HK-2 (cell line): ENCODE results near the gene FAM47E.
"Not testable (repeated sequence)": the region's sequence is repeated elsewhere in the genome, so short reads cannot be mapped to it uniquely, and the experiment has no call there.

Experiments
- DNase-seq: peaks from one replicate; pipeline ENCODE4 v3.0.0-alpha.2; 2018; ENCODE audit not compliant: unreplicated experiment

FAM47E gene

GRCh38 chr4:76224171-76224570 lies 27.4 kb upstream of the FAM47E start:
- DNase-seq, result no peak

GRCh38 chr4:76226418-76226817 lies 25.1 kb upstream of the FAM47E start:
- DNase-seq, result no peak

- DNase-seq, result no peak
These were observed 18.8 kb upstream of the FAM47E start for GRCh38 chr4:76232681-76233080.

GRCh38 chr4:76233083-76233482 lies 18.4 kb upstream of the FAM47E start:
- DNase-seq, result no peak

GRCh38 chr4:76233529-76233928 lies 18.0 kb upstream of the FAM47E start:
- DNase-seq, result no peak

GRCh38 chr4:76233967-76234678 lies 17.4 kb upstream of the FAM47E start:
- no peak for DNase-seq

- no peak for DNase-seq
These were observed 16.9 kb upstream of the FAM47E start for GRCh38 chr4:76234679-76235044.

- no peak for DNase-seq
These were observed 16.1 kb upstream of the FAM47E start for GRCh38 chr4:76235407-76235806.

- DNase-seq, result no peak
These were observed 15.6 kb upstream of the FAM47E start for GRCh38 chr4:76235915-76236314.

- DNase-seq, result no peak
These were observed 13.3 kb upstream of the FAM47E start for GRCh38 chr4:76238236-76238635.

- DNase-seq, result no peak
These were observed 12.8 kb upstream of the FAM47E start for GRCh38 chr4:76238701-76239100.

DNA sequence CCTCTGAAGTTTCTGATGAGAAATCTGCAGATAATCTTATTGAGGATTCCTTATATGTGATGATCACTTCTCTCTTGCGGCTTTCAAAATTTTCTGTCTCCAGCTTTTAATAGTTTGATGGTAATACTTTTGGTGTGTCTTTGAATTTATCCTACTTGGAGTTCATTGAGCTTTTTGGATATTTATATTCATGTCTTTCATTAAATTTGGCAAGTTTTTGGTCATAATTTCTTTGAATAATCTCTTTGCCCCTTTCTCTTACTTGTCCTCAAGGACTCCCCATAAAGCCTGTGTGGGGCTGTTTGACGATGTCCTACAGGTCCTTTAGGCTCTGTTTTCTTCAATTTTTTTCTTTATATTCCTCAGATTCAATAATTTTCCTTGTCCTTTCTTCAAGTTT lies 11.3 kb upstream of the FAM47E start:
- no peak for DNase-seq

- not testable (repeated sequence) for DNase-seq
These were observed 7.6 kb upstream of the FAM47E start for GRCh38 chr4:76243877-76244276.

DNA sequence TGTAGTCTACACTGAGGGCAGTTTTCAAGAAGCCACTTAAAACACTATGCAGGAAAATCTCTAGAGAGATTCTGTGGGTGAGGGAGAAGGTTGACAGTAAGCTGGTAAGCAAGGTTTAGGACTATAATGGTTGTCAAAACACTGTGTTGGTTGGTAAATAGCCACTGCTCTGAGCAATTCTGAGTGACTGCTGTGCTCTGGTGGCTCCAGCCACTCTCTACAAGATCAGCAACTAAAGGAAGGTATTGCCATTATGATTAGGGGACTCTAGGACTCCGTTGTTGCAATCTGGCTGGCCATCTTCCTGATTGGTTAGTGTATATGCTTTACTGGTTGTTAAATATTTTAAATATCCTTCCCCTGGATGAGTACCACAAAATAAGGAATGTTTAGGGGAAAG lies 5.5 kb upstream of the FAM47E start:
- no peak for DNase-seq

DNA sequence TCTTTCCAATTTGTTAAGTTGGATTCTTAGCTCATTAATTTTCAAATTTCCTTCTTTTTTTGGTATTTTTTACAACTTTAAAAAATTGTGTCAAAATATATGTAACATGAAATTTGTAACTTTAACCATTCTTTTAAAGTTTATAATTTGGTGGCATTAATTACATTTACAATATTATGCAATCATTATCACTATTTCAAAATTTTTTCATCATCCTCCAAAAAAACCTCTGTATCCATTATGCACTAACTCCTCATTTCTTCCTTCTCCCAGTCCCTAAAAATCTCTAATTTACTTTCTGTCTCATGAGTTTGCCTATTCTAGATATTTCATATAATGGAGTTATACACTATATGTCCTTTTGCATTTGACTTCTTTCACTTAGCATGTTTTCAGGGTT lies 4.7 kb upstream of the FAM47E start:
- DNase-seq, result no peak

DNA sequence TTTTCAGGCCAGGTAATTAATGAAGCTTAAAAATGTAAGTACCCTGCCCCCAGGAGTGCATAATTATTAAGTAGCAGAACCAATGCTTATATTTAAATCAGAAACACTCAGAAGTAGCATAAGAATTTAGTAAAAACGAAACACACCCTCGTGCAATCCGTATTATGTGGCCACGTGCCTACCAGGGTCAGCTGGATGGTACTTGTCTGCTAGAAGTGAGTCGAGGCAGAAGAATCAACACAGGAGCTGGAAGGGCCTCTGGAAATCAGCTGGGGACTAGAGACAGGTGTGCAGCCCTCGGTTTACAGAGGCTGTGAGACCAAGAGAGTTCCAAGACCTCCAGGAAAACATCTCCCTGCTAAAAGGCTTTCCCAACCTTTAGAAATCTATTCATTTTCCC lies 559 bp upstream of the FAM47E start:
- peak; percentile 7 for DNase-seq

DNA sequence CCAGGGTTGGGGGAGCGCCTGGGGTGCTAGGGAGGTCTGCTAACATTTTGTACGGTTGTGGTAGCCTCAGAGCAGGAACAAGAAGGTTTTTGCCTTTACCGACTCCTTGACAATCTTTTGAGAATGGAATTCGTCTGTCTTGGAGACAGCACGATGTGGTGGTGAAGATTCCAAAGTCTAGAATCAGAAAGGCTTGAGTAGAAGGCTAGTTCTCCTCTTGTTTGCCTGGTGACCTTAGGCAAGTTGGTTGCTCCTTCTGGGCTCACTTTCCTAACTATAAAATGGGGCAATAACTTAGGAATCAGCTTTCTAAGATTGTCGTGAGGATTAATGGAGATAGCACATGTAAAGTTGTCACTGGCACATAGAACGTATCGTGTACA lies 741 bp downstream of the FAM47E start:
- no peak for DNase-seq

GRCh38 chr4:76253511-76253910 lies 2.0 kb downstream of the FAM47E start:
- no peak for DNase-seq

DNA sequence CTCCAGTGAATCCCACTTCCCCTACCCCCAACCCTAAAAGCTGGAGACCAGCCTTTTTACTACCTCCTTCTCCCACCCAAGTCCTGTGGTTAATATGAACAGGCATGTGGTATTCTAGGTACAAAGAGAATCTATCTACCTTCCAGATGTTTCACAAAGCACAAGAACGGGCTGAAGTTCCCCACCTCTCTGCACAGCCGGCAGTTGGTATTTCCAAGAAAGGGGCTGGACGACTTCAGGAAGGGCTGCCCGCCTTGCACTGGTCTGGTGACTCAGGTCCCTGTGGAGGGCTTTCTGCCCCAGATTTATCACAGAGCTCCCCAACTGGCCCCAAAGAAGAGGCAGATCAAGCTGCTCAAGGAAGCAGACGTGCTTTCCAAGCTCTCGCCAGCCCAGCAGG lies 4.5 kb downstream of the FAM47E start:
- no peak for DNase-seq

- no peak for DNase-seq
These were observed 5.4 kb downstream of the FAM47E start for GRCh38 chr4:76256968-76257367.

GRCh38 chr4:76257824-76258223 lies 6.3 kb downstream of the FAM47E start:
- DNase-seq, result no peak

- DNase-seq, result no peak
These were observed 9.1 kb downstream of the FAM47E start for GRCh38 chr4:76260571-76260970.

- no peak for DNase-seq
These were observed 14.2 kb downstream of the FAM47E start for GRCh38 chr4:76265631-76266218.

GRCh38 chr4:76266627-76267026 lies 15.1 kb downstream of the FAM47E start:
- DNase-seq, result no peak
